Measurements from ENCODE around the gene GIGYF2. TPM values are rescaled to one million over a fixed set of nuclear protein-coding genes. Genes with fewer than 3 reads are reported as not detected.
A peak's percentile ranks its signal among the peaks of the same experiment; 100 is the strongest.

GIGYF2 gene
- total and polyA plus RNA-seq, 2 of the 13 experiments (the other 11 are each of a cell fraction or from before 2014, with no cell fraction given): 44.9 to 73.5 TPM

DNA sequence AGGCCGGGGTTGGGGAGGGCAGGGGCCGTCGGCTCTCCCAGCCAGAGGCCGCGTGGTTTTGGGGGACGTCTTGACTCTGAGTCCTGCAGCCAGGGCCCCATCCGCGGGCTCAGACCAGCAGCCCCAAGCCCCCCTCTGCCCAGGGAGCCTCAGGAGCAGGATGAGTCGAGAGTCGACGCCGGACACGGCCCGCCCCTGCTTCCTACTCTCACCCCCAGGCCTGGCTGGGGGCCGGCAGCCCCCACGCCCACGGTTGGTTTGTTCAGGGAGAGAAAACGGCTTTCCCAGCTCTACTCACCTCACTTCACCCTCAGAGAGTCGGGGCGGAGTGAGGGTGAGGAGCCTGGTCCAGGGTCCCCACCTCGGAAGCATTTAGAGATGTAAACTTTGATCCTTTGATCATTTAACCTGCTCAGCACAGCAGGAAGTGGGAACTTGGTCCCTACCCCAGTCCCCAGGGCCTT lies 179.9 kb downstream of the GIGYF2 start (continued):
- TF ChIP-seq ARID5B (CRISPR knock-in tag; IDR thresholded peaks at IDR 0.05) (0 out of 2 replicates have a peak, but pooled peaks have one; percentile 10), KMT2B (CRISPR knock-in tag; IDR thresholded peaks at IDR 0.05) (no peak), SMAD1 (CRISPR knock-in tag; IDR thresholded peaks at IDR 0.05; ENCODE audit: borderline replicate concordance, low read depth) (no peak), SOX6 (IDR thresholded peaks at IDR 0.05) (no peak), SOX6 (CRISPR knock-in tag; IDR thresholded peaks at IDR 0.05) (peak; percentile 48; the same call in 1 of the 2 replicates), POGZ (CRISPR knock-in tag; IDR thresholded peaks at IDR 0.05) (no peak), SMAD3 (CRISPR knock-in tag; IDR thresholded peaks at IDR 0.05) (peak; percentile 33; the same call in 1 of the 2 replicates), TCF12 (IDR thresholded peaks at IDR 0.05) (no peak), TCF12 (CRISPR knock-in tag; IDR thresholded peaks at IDR 0.05) (peak; percentile 82; the same call in 1 of the 2 replicates), ZBTB1 (CRISPR knock-in tag; IDR thresholded peaks at IDR 0.05; ENCODE audit: borderline replicate concordance) (no peak), TFDP2 (CRISPR knock-in tag; IDR thresholded peaks at IDR 0.05) (no peak), MBNL3 (CRISPR knock-in tag; conservative IDR thresholded peaks at IDR 0.05) (no peak), ZNF816 (CRISPR knock-in tag; IDR thresholded peaks at IDR 0.05; ENCODE audit: borderline replicate concordance) (no peak), PAX8 (CRISPR knock-in tag; IDR thresholded peaks at IDR 0.05; ENCODE audit: borderline replicate concordance) (no peak), ZNF256 (CRISPR knock-in tag; conservative IDR thresholded peaks at IDR 0.05) (0 out of 2 replicates have a peak, but pooled peaks have one; percentile 33), PATZ1 (CRISPR knock-in tag; IDR thresholded peaks at IDR 0.05) (peak; percentile 92), RCOR2 (CRISPR knock-in tag; IDR thresholded peaks at IDR 0.05) (no peak), DMTF1 (CRISPR knock-in tag; IDR thresholded peaks at IDR 0.05) (no peak), FOXA1 (IDR thresholded peaks at IDR 0.05) (no peak), FOXA1 (CRISPR knock-in tag; IDR thresholded peaks at IDR 0.05) (no peak), CEBPG (CRISPR knock-in tag; IDR thresholded peaks at IDR 0.05) (no peak), ISX (CRISPR knock-in tag; conservative IDR thresholded peaks at IDR 0.05) (no peak)
- TF ChIP-seq, protein P1, sequence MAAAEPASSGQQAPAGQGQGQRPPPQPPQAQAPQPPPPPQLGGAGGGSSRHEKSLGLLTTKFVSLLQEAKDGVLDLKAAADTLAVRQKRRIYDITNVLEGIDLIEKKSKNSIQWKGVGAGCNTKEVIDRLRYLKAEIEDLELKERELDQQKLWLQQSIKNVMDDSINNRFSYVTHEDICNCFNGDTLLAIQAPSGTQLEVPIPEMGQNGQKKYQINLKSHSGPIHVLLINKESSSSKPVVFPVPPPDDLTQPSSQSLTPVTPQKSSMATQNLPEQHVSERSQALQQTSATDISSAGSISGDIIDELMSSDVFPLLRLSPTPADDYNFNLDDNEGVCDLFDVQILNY (CRISPR knock-in tag; conservative IDR thresholded peaks at IDR 0.05): no peak
